Mesendoderm (in vitro differentiated cells): Measurements from ENCODE around the gene ABAT.
A peak's percentile ranks its signal among the peaks of the same experiment; 100 is the strongest.

Experiments
- DNase-seq: peaks from one replicate; pipeline ENCODE4 v3.0.0; 2013
- H2AK5ac ChIP-seq: 2 replicates; pipeline ENCODE4 v1.6.1; 2013; ENCODE audit warnings: low read length, inconsistent platforms
- H2BK120ac ChIP-seq: 2 replicates; pipeline ENCODE4 v1.6.1; 2013; ENCODE audit warnings: low read depth, mild to moderate bottlenecking, low read length, moderate library complexity, mixed read lengths
- H2BK15ac ChIP-seq: replicated peaks from 2 replicates; pipeline ENCODE4 v1.6.1; 2013; ENCODE audit warnings: low read depth, mild to moderate bottlenecking, moderate library complexity
- H2BK5ac ChIP-seq: 2 replicates; pipeline ENCODE4 v1.6.1; 2013; ENCODE audit warnings: low read length, inconsistent platforms
- H3K18ac ChIP-seq: 2 replicates; pipeline ENCODE4 v1.6.1; 2013; ENCODE audit warnings: mild to moderate bottlenecking, low read length, mixed read lengths
- H3K23ac ChIP-seq: one replicate; pipeline ENCODE4 v1.6.1; 2013; ENCODE audit warnings: low read length
- H3K27ac ChIP-seq: 2 replicates; pipeline ENCODE4 v1.5.1; 2013; ENCODE audit warnings: low read depth, mild to moderate bottlenecking, inconsistent platforms, low read length, moderate library complexity
- H3K27me3 ChIP-seq: 2 replicates; pipeline ENCODE4 v1.6.1; 2013; ENCODE audit warnings: low read length, control low read depth, mild to moderate bottlenecking, inconsistent platforms; ENCODE audit not compliant: insufficient read depth, poor library complexity
- H3K36me3 ChIP-seq: 2 replicates; pipeline ENCODE4 v1.6.1; 2013; ENCODE audit warnings: low read length, inconsistent platforms; ENCODE audit not compliant: control insufficient read depth, insufficient read depth
- H3K4ac ChIP-seq: one replicate; pipeline ENCODE4 v1.6.1; 2013; ENCODE audit warnings: low read depth, mild to moderate bottlenecking, low read length, moderate library complexity
- H3K4me1 ChIP-seq: 2 replicates; pipeline ENCODE4 v1.6.1; 2013; ENCODE audit warnings: low read depth, low read length, inconsistent platforms; ENCODE audit not compliant: control insufficient read depth
- H3K4me2 ChIP-seq: 2 replicates; pipeline ENCODE4 v1.6.1; 2013; ENCODE audit warnings: low read length
- H3K4me3 ChIP-seq: 2 replicates; pipeline ENCODE4 v1.5.1; 2013; ENCODE audit warnings: mild to moderate bottlenecking, low read length
- H3K56ac ChIP-seq: one replicate; pipeline ENCODE4 v1.6.1; 2013; ENCODE audit warnings: low read length
- H3K79me1 ChIP-seq: 2 replicates; pipeline ENCODE4 v1.6.1; 2013; ENCODE audit warnings: low read length, inconsistent platforms
- H3K79me2 ChIP-seq: 2 replicates; pipeline ENCODE4 v1.6.1; 2013; ENCODE audit warnings: mild to moderate bottlenecking, low read length; ENCODE audit not compliant: control insufficient read depth, insufficient read depth
- H3K9ac ChIP-seq: 2 replicates; pipeline ENCODE4 v1.6.1; 2013; ENCODE audit warnings: low read length, inconsistent platforms
- H4K5ac ChIP-seq: one replicate; pipeline ENCODE4 v1.6.1; 2013; ENCODE audit warnings: low read length
- H4K8ac ChIP-seq: one replicate; pipeline ENCODE4 v1.6.1; 2013; ENCODE audit warnings: low read depth, mild to moderate bottlenecking, control low read depth, low read length, moderate library complexity
- WGBS: extraction: QIAGEN DNeasy Blood & Tissue Kit; methylation state at CpG from one replicate; pipeline ENCODE4 v1.1.7; 2013; ENCODE audit warnings: low lambda C conversion rate, missing lambda C conversion rate; ENCODE audit not compliant: insufficient coverage; ENCODE audit errors: extremely low coverage; 5-methylcytosine and 5-hydroxymethylcytosine counted together

Gene ABAT

DNA sequence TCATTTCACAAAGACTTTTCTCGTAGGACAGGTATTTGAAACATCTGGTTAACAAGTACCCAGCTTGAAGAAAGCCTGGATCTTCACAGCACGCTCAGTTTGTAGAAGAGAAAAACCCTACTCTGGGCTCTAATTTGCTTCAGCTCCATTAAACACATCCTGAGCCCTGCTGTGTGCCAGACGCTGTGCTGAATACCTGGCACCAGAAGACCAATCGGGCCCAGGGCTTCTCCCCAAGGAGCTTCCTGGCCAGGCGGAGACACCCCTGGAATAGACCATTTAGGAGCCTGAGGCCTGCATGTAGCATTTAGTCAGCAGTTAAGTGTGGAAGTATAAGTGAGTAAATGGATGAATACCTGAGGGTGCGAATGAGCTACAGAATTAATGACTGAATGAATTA, 8.9 kb upstream of the ABAT start:
- Histone ChIP-seq H3K36me3 (no peaks in the 10 kb centered on the region), H3K4me2 (no peak overlapping the region), H3K4me3 (no peak overlapping the region), H2BK15ac (no peak overlapping the region), H2BK5ac (no peak overlapping the region), H3K27me3 (no peaks in the 10 kb centered on the region), H3K23ac (no peak overlapping the region), H3K79me2 (no peaks in the 10 kb centered on the region), H2BK120ac (no peak overlapping the region), H3K4ac (no peak overlapping the region), H2AK5ac (no peak overlapping the region), H4K5ac (no peak overlapping the region), H3K56ac (no peak overlapping the region), H3K4me1 (no peaks in the 10 kb centered on the region), H3K27ac (no peak overlapping the region), H3K9ac (no peak overlapping the region), H3K18ac (no peak overlapping the region), H4K8ac (no peak overlapping the region), H3K79me1 (no peaks in the 10 kb centered on the region)
- no CpG with 5 or more reads among the region's 6 CpGs for WGBS
- peak; percentile 41 for DNase-seq

DNA sequence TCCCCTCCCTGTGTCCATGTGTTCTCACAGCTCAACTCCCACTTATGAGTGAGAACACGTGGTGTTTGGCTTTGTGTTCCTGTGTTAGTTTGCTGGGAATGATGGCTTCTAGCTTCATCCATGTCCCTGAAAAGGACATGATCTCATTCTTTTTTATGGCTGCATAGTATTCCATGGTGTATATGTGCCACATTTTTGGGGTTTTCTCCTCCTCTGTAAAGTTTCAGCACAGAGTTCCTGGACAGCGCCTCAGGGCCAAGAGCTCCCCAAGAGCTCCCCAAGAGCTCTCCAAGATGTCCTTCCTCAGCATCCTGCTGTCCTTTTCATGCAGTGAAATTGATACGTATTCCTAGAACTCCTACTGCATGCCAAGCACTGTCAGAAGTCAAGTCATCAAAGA, 6.9 kb upstream of the ABAT start:
- H2BK5ac ChIP-seq, result no peak overlapping the region
- no peak for DNase-seq
- no peak overlapping the region for H4K5ac ChIP-seq
- H2AK5ac ChIP-seq, result no peak overlapping the region
- no peaks in the 10 kb centered on the region for H3K79me1 ChIP-seq
- no peak overlapping the region for H4K8ac ChIP-seq
- no peaks in the 10 kb centered on the region for H3K36me3 ChIP-seq
- H3K56ac ChIP-seq, result no peak overlapping the region
- no peak overlapping the region for H3K27ac ChIP-seq
- H2BK15ac ChIP-seq, result no peak overlapping the region
- H3K4me3 ChIP-seq, result no peak overlapping the region
- no peak overlapping the region for H3K9ac ChIP-seq
- H2BK120ac ChIP-seq, result no peak overlapping the region
- H3K79me2 ChIP-seq, result no peaks in the 10 kb centered on the region
- H3K4me2 ChIP-seq, result no peak overlapping the region
- H3K18ac ChIP-seq, result no peak overlapping the region
- WGBS, result no CpG with 5 or more reads among the region's 3 CpGs
- no peaks in the 10 kb centered on the region for H3K27me3 ChIP-seq
- no peak overlapping the region for H3K4ac ChIP-seq
- H3K4me1 ChIP-seq, result no peaks in the 10 kb centered on the region
- no peak overlapping the region for H3K23ac ChIP-seq

DNA sequence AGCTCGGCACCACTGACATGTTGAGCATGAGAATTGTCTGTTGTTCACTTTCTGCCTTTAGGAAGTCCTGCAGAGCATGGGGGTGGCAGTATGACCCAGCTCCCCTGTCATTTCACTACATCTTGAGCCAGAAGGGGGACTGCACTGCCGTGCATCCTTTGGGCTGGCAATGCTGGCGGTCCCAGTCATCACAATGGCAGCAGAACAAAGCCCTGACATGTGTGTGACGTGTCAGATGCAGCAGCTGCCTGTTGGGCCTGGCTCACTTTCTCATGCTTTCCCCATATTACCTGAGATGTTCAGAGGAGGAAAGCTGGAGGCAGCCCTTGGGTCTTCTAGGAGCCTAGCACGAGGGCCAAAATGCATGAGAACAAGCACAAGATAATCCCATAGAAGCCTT, 6.3 kb upstream of the ABAT start:
- no peaks in the 10 kb centered on the region for H3K79me1 ChIP-seq
- WGBS, result no CpG with 5 or more reads among the region's 5 CpGs
- no peak overlapping the region for H3K56ac ChIP-seq
- no peak overlapping the region for H2BK5ac ChIP-seq
- no peak overlapping the region for H3K4ac ChIP-seq
- no peak overlapping the region for H2AK5ac ChIP-seq
- H3K18ac ChIP-seq, result no peak overlapping the region
- H2BK120ac ChIP-seq, result no peak overlapping the region
- H3K27ac ChIP-seq, result no peak overlapping the region
- H3K79me2 ChIP-seq, result no peaks in the 10 kb centered on the region
- no peak overlapping the region for H4K8ac ChIP-seq
- no peak overlapping the region for H3K4me2 ChIP-seq
- no peak overlapping the region for H3K9ac ChIP-seq
- no peaks in the 10 kb centered on the region for H3K36me3 ChIP-seq
- no peak overlapping the region for H2BK15ac ChIP-seq
- H3K4me1 ChIP-seq, result no peaks in the 10 kb centered on the region
- no peak for DNase-seq
- no peak overlapping the region for H3K4me3 ChIP-seq
- no peaks in the 10 kb centered on the region for H3K27me3 ChIP-seq
- H3K23ac ChIP-seq, result no peak overlapping the region
- H4K5ac ChIP-seq, result no peak overlapping the region

DNA sequence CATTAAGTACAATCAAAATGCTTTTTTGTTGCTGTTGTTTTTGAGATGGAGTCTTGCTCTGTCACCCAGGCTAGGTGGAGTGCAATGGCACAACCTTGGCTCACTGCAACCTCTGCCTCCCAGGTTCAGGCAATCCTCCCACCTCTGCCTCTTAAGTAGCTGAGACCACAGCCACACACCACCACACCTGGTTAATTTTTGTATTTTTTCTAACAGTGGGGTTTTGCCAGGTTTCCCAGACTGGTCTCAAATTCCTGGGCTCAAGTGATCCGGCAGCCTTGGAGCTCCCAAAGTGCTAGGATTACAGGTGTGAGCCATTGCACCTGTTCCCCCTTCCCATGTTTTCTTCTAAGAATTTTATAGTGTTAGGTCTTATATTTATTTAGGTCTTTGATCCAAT, 4.9 kb upstream of the ABAT start:
- Histone ChIP-seq H2BK120ac (no peak overlapping the region), H4K5ac (no peak overlapping the region), H3K4me2 (no peak overlapping the region), H3K4me3 (no peak overlapping the region), H3K79me1 (no peaks in the 10 kb centered on the region), H3K9ac (no peak overlapping the region), H2AK5ac (no peak overlapping the region), H3K79me2 (no peaks in the 10 kb centered on the region), H3K18ac (no peak overlapping the region), H3K27me3 (no peaks in the 10 kb centered on the region), H3K36me3 (no peaks in the 10 kb centered on the region), H3K27ac (no peak overlapping the region), H3K4ac (no peak overlapping the region), H2BK15ac (no peak overlapping the region), H4K8ac (no peak overlapping the region), H3K56ac (no peak overlapping the region), H3K23ac (no peak overlapping the region), H2BK5ac (no peak overlapping the region), H3K4me1 (no peaks in the 10 kb centered on the region)
- DNase-seq, result no peak
- WGBS, result no CpG with 5 or more reads among the region's 1 CpG

DNA sequence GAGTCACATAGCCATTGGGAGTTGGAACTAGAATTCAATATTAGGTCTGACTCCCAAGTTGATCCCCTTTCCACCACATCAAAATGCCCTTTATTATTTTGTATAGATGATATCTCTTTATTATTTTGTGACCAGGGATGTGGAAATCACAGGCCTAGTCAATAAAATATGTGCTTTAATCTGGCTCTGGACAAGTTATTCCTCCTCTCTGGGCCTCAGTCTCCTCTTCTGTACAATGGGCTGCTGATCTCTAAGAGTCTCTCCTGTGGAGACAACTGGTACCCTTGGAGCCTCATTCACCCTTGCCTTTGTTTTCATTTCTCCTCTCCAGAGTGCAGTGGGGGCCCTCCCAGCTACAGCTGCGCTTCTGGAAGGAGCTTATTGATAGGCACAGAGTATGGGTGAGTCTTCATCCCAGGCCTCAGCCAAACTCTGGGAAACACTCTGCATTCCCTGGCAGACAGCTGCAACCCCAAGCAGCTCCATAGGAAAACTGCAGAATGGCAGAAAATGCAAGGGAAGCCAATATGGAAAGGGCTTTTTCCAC, 4.3 kb upstream of the ABAT start:
- Histone ChIP-seq H2BK5ac (no peak overlapping the region), H3K4ac (no peak overlapping the region), H3K56ac (no peak overlapping the region), H3K23ac (no peak overlapping the region), H3K4me2 (no peak overlapping the region), H3K4me3 (no peak overlapping the region), H3K36me3 (no peaks in the 10 kb centered on the region), H3K18ac (no peak overlapping the region), H2AK5ac (no peak overlapping the region), H3K27ac (no peak overlapping the region), H3K79me1 (no peaks in the 10 kb centered on the region), H2BK15ac (no peak overlapping the region), H4K5ac (no peak overlapping the region), H3K4me1 (no peaks in the 10 kb centered on the region), H3K9ac (no peak overlapping the region), H3K79me2 (no peaks in the 10 kb centered on the region), H3K27me3 (no peaks in the 10 kb centered on the region), H2BK120ac (no peak overlapping the region), H4K8ac (no peak overlapping the region)
- no peak for DNase-seq
- no CpG with 5 or more reads among the region's 1 CpG for WGBS

DNA sequence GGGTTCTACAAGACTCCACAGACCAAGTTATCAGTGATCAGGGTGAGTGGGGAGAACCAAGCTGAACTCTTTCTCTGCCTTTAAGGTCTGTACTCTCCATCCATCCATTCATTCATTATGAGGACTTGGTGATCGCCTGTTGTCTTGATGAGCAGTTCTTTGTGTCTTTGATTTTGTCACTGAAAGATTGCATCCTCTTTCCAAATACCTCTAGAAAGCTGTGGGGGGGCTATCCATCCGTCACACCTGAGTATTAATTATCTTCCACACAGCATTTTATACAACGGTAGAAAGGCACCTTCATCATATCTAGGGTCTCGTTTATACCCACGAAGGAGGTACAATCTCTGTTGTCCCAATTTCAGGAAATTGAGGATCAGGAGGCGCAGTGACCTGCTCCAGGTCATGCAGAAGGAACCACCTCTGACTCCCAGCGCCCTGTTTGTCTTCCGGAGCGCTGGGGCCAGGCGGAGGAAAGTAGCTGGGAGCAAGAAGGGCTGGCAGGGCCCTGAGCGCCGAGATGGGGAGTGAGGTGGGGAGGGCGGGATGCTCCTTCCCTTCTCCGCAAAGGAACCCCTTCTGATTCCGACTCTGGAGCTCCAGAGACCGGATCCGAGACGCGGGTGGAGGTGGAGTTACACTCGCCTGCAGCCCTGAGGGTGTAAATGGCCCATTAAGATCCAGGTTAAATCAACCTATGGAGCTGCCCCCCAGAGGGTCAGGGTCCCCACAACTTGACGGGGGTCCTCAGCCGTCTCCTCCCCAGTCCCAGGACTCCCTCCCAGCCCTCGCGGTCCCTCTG, 605 bp upstream of the ABAT start:
- no peaks in the 10 kb centered on the region for H3K79me2 ChIP-seq
- no peak overlapping the region for H2AK5ac ChIP-seq
- H2BK120ac ChIP-seq, result no peak overlapping the region
- no peak overlapping the region for H3K4ac ChIP-seq
- H2BK5ac ChIP-seq, result no peak overlapping the region
- no peak overlapping the region for H2BK15ac ChIP-seq
- peak overlapping the region; percentile 83 for H3K56ac ChIP-seq
- H3K27me3 ChIP-seq, result no peaks in the 10 kb centered on the region
- no peaks in the 10 kb centered on the region for H3K79me1 ChIP-seq
- H3K9ac ChIP-seq, result peak overlapping the region; percentile 69
- DNase-seq, result no peak
- H3K4me1 ChIP-seq, result no peaks in the 10 kb centered on the region
- no peak overlapping the region for H4K5ac ChIP-seq
- no CpG with 5 or more reads among the region's 24 CpGs for WGBS
- no peak overlapping the region for H3K27ac ChIP-seq
- peak overlapping the region; percentile 84 for H3K4me2 ChIP-seq
- H4K8ac ChIP-seq, result no peak overlapping the region
- H3K23ac ChIP-seq, result no peak overlapping the region
- H3K4me3 ChIP-seq, result peak overlapping the region; percentile 68
- no peaks in the 10 kb centered on the region for H3K36me3 ChIP-seq
- no peak overlapping the region for H3K18ac ChIP-seq
